HepG2 (cell line): ENCODE results near the gene LCAT. TPM values are rescaled to one million over a fixed set of nuclear protein-coding genes. Genes with fewer than 3 reads are reported as not detected.
A peak's percentile ranks its signal among the peaks of the same experiment; 100 is the strongest.

Source experiments
- ATAD3A ChIP-seq: sonication (generic); formaldehyde crosslinking; IDR thresholded peaks from 2 replicates; pipeline ENCODE4 v1.4.0; 2020; ENCODE audit warnings: missing genetic modification reagents
- CEBPG ChIP-seq: IDR thresholded peaks from 2 replicates; pipeline ENCODE4 v1.6.1; 2016
- CREBL2 ChIP-seq: sonication (generic); formaldehyde crosslinking; IDR thresholded peaks from 2 replicates; pipeline ENCODE4 v1.8.1; 2023; ENCODE audit warnings: missing genetic modification reagents, mild to moderate bottlenecking, borderline replicate concordance
- ELF3 ChIP-seq: IDR thresholded peaks from 2 replicates; pipeline ENCODE4 v1.6.1; 2016; ENCODE audit warnings: missing genetic modification reagents, missing compliant biosample characterization
- FOXA3 ChIP-seq: IDR thresholded peaks from 2 replicates; pipeline ENCODE4 v1.6.1; 2016; ENCODE audit warnings: missing genetic modification reagents, missing compliant biosample characterization
- PHF5A ChIP-seq: IDR thresholded peaks from one replicate; pipeline ENCODE4 v1.6.1; 2018; ENCODE audit warnings: low read depth, missing genetic modification reagents; ENCODE audit not compliant: unreplicated experiment
- PRPF4 ChIP-seq: fragments of 200-400 bp; formaldehyde crosslinking; IDR thresholded peaks from 2 replicates; pipeline ENCODE4 v1.6.1; 2016; ENCODE audit warnings: low read length, low read depth; ENCODE audit not compliant: poor library complexity, severe bottlenecking
- RELA ChIP-seq: sonication (generic); formaldehyde crosslinking; IDR thresholded peaks from 2 replicates; pipeline ENCODE4 v1.4.0; 2020; ENCODE audit warnings: missing genetic modification reagents
- ZBTB38 ChIP-seq: sonication (generic); formaldehyde crosslinking; IDR thresholded peaks from 2 replicates; pipeline ENCODE4 v1.5.1; 2020; ENCODE audit warnings: mild to moderate bottlenecking, missing genetic modification reagents
- ZBTB49 ChIP-seq: sonication (generic); formaldehyde crosslinking; IDR thresholded peaks from 2 replicates; pipeline ENCODE4 v1.4.0; 2020; ENCODE audit warnings: missing genetic modification reagents, borderline replicate concordance
- ZNF136 ChIP-seq: sonication (generic); formaldehyde crosslinking; IDR thresholded peaks from 2 replicates; pipeline ENCODE4 v1.8.1; 2022; ENCODE audit warnings: low read depth, mild to moderate bottlenecking, moderate library complexity, missing genetic modification reagents
- ZNF180 ChIP-seq: sonication (generic); formaldehyde crosslinking; IDR thresholded peaks from 2 replicates; pipeline ENCODE4 v1.4.0; 2020; ENCODE audit warnings: low read depth, missing genetic modification reagents, borderline replicate concordance
- ZNF20 ChIP-seq: sonication (generic); formaldehyde crosslinking; IDR thresholded peaks from 2 replicates; pipeline ENCODE4 v1.4.0; 2020; ENCODE audit warnings: mild to moderate bottlenecking, moderate library complexity, missing genetic modification reagents
- ZNF33B ChIP-seq: sonication (generic); formaldehyde crosslinking; IDR thresholded peaks from 2 replicates; pipeline ENCODE4 v1.5.1; 2020; ENCODE audit warnings: mild to moderate bottlenecking, missing genetic modification reagents
- ZNF383 ChIP-seq: sonication (generic); formaldehyde crosslinking; IDR thresholded peaks from 2 replicates; pipeline ENCODE4 v1.4.0; 2020; ENCODE audit warnings: missing genetic modification reagents, mild to moderate bottlenecking, borderline replicate concordance
- ZNF430 ChIP-seq: sonication (generic); formaldehyde crosslinking; IDR thresholded peaks from 2 replicates; pipeline ENCODE4 v1.9.0; 2021; ENCODE audit warnings: mild to moderate bottlenecking, missing genetic modification reagents
- ZNF580 ChIP-seq: IDR thresholded peaks from 2 replicates; pipeline ENCODE4 v1.6.1; 2016; ENCODE audit warnings: low read depth, borderline replicate concordance
- ZNF598 ChIP-seq: sonication (generic); formaldehyde crosslinking; IDR thresholded peaks from 2 replicates; pipeline ENCODE4 v1.5.1; 2020; ENCODE audit warnings: mild to moderate bottlenecking, missing genetic modification reagents, borderline replicate concordance
- ZNF616 ChIP-seq: sonication (generic); formaldehyde crosslinking; IDR thresholded peaks from 2 replicates; pipeline ENCODE4 v1.5.0; 2020; ENCODE audit warnings: low read depth, mild to moderate bottlenecking, missing genetic modification reagents
- ZNF629 ChIP-seq: sonication (generic); formaldehyde crosslinking; conservative IDR thresholded peaks from 2 replicates; pipeline ENCODE4 v1.5.0; 2020; ENCODE audit warnings: missing genetic modification reagents
- ZNF776 ChIP-seq: sonication (generic); formaldehyde crosslinking; IDR thresholded peaks from 2 replicates; pipeline ENCODE4 v1.4.0; 2020; ENCODE audit warnings: mild to moderate bottlenecking, missing genetic modification reagents
- polyA plus RNA-seq, 8 experiments: library from polyadenylated mRNA; depleted of rRNA in 3 of 8; stranded (reverse) in 7 of 8; unstranded in 1 of 8; fragments of >200 nt; fragmentation: Illumina TruSeq in 4 of 8; extraction: Trizol in 4 of 8; gene quantifications; 2 replicates each; pipeline versions ENCODE4 v1.2.1 to v1.2.3, GENCODE V29; 2011 to 2016; ENCODE audit warnings: low read depth in 4 of 8, missing spikeins in 1 of 8, mixed read lengths in 1 of 8; ENCODE audit not compliant: insufficient read depth in 1 of 8
- total RNA-seq, 5 experiments: library from RNA; depleted of rRNA; stranded (reverse); fragments of >200 nt; fragmentation: Illumina TruSeq; extraction: Trizol; gene quantifications; 2 replicates each; pipeline ENCODE4 v1.2.3, GENCODE V29; 2016; ENCODE audit warnings: low read depth in 1 of 5
- TF ChIP-seq, protein P1 (sequence below): sonication (generic); formaldehyde crosslinking; IDR thresholded peaks from 2 replicates; pipeline ENCODE4 v1.5.1; 2020; ENCODE audit warnings: missing genetic modification reagents, mild to moderate bottlenecking, borderline replicate concordance
- TF ChIP-seq, protein P2 (sequence below): sonication (generic); formaldehyde crosslinking; conservative IDR thresholded peaks from 2 replicates; pipeline ENCODE4 v1.4.0; 2020; ENCODE audit warnings: missing genetic modification reagents
- TF ChIP-seq, protein P3 (sequence below): sonication (generic); formaldehyde crosslinking; IDR thresholded peaks from 2 replicates; pipeline ENCODE4 v1.8.0; 2022; ENCODE audit warnings: missing genetic modification reagents, low read depth, mild to moderate bottlenecking, borderline replicate concordance

Gene LCAT
- total and polyA plus RNA-seq, 2 of the 13 experiments (the other 11 are each of a cell fraction or from before 2014, with no cell fraction given), result 36.1 to 38.9 TPM

DNA sequence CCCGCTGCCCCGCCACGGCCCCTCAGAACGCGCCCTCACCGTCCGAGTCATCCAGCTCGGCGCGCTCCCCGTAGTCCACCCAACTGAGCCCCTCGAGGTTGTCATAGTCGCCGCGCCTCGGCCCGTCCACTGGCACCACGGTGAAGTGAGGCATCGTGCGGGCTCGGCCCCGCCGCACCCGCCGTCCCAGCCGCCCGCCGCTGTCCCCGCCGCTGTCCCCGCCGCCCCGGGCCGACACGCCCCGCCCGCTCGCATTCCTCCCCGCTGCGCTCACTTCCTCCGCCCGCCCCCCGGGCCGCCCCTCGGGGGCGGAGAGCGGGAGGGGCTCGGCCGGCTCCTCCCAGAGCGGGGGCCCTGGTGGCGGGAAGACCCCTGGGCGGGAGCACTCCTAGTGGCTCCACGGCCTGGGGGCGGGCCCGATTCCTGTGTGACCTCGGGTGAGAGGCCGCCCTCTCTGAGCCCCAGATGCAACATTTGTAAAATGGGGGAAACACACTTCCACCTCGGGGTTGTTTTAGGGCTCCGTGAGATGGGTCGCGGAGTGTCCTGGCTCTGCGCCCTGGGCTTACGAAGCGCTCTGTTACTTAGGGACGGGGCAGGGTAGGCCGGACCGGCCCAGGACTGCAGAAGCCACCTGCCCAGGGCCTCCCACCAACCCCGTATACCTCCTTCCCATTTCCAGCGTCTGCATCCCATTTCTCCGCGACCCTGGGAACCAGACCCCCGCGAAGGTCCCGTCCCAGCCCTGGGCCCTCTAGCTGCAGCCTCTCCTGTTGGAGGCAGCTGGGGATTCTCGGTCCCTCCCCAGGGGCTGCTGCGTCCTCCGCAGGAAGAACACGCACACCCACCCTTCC is 24.7 kb upstream of the LCAT start, which contains the start of gene SLC12A4 (continued):
- TF ChIP-seq ZNF616, result no peak
- TF ChIP-seq RELA, result no peak
- TF ChIP-seq ATAD3A (CRISPR knock-in tag), result no peak
- TF ChIP-seq, protein P1, sequence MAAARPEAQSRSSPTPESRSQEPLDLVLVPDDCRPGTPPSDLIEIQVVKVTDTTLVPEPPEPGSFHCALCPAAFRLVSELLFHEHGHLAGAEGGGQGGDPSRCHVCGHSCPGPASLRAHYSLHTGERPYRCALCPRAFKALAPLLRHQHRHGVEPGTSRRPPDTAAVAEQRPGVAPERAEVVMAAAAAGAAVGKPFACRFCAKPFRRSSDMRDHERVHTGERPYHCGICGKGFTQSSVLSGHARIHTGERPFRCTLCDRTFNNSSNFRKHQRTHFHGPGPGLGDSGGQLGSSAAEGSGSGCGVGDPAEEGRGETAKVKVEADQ (CRISPR knock-in tag), result peak; percentile 69; the same call in 1 of the 2 replicates
- TF ChIP-seq ZBTB49 (CRISPR knock-in tag), result no peak
- no peak for TF ChIP-seq ZNF180 (CRISPR knock-in tag)
- no peak for TF ChIP-seq ZNF383
- no peak for TF ChIP-seq ZNF136 (CRISPR knock-in tag)
- peak; percentile 27 for TF ChIP-seq CEBPG
- no peak; the same call in 1 of the 2 replicates for TF ChIP-seq ZNF776 (CRISPR knock-in tag)
- peak; percentile 86 for TF ChIP-seq ZNF580
- peak; percentile 69 for TF ChIP-seq PHF5A (CRISPR knock-in tag)
- TF ChIP-seq, protein P2, sequence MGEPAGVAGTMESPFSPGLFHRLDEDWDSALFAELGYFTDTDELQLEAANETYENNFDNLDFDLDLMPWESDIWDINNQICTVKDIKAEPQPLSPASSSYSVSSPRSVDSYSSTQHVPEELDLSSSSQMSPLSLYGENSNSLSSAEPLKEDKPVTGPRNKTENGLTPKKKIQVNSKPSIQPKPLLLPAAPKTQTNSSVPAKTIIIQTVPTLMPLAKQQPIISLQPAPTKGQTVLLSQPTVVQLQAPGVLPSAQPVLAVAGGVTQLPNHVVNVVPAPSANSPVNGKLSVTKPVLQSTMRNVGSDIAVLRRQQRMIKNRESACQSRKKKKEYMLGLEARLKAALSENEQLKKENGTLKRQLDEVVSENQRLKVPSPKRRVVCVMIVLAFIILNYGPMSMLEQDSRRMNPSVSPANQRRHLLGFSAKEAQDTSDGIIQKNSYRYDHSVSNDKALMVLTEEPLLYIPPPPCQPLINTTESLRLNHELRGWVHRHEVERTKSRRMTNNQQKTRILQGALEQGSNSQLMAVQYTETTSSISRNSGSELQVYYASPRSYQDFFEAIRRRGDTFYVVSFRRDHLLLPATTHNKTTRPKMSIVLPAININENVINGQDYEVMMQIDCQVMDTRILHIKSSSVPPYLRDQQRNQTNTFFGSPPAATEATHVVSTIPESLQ (CRISPR knock-in tag), result no peak; the same call in 1 of the 2 replicates
- TF ChIP-seq ZNF20, result no peak
- 0 out of 2 replicates have a peak, but pooled peaks have one; percentile 35 for TF ChIP-seq ZNF33B
- TF ChIP-seq ZNF430 (CRISPR knock-in tag), result peak; percentile 97
- TF ChIP-seq ZNF598 (CRISPR knock-in tag), result no peak
- TF ChIP-seq FOXA3, result no peak
- peak; percentile 72 for TF ChIP-seq ELF3
- TF ChIP-seq CREBL2 (CRISPR knock-in tag), result no peak
- peak; percentile 17; the same call in 1 of the 2 replicates for TF ChIP-seq ZBTB38 (CRISPR knock-in tag)
- TF ChIP-seq, protein P3, sequence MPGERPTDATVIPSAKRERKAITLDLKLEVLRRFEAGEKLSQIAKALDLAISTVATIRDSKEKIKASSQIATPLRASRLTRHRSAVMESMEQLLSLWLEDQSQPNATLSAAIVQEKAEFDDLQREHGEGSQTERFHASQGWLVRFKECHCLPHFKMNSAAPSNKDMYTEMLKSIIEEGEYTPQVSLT, result no peak
- no peak for TF ChIP-seq PRPF4
- 0 out of 2 replicates have a peak, but pooled peaks have one; percentile 27 for TF ChIP-seq ZNF629 (CRISPR knock-in tag)
